Ishikawa (cell line): Measurements from ENCODE around the gene CPT1B.

Experiments used
- CEBPB ChIP-seq: IDR thresholded peaks from 2 replicates; pipeline ENCODE4 v1.6.1; 2012
- CREB1 ChIP-seq: IDR thresholded peaks from 2 replicates; pipeline ENCODE4 v1.6.1; 2012; ENCODE audit warnings: low read depth
- EP300 ChIP-seq: IDR thresholded peaks from 2 replicates; pipeline ENCODE4 v1.6.1; 2012; ENCODE audit warnings: borderline replicate concordance
- FOXM1 ChIP-seq: IDR thresholded peaks from 2 replicates; pipeline ENCODE4 v1.6.1; 2012; ENCODE audit warnings: low read depth, borderline replicate concordance
- MAX ChIP-seq: IDR thresholded peaks from 2 replicates; pipeline ENCODE4 v1.6.1; 2012
- NFIC ChIP-seq: IDR thresholded peaks from 2 replicates; pipeline ENCODE4 v1.6.1; 2012
- RAD21 ChIP-seq: IDR thresholded peaks from 2 replicates; pipeline ENCODE4 v1.6.1; 2012; ENCODE audit warnings: low read depth
- REST ChIP-seq: IDR thresholded peaks from 2 replicates; pipeline ENCODE4 v1.6.1; 2012; ENCODE audit warnings: low read depth, mild to moderate bottlenecking
- TAF1 ChIP-seq: IDR thresholded peaks from 2 replicates; pipeline ENCODE4 v1.6.1; 2012; ENCODE audit warnings: low read depth, mild to moderate bottlenecking
- TCF12 ChIP-seq: IDR thresholded peaks from 2 replicates; pipeline ENCODE4 v1.6.1; 2012; ENCODE audit warnings: low read depth
- TEAD4 ChIP-seq: IDR thresholded peaks from 2 replicates; pipeline ENCODE4 v1.6.1; 2012
- USF1 ChIP-seq: IDR thresholded peaks from 2 replicates; pipeline ENCODE4 v1.6.1; 2012
- YY1 ChIP-seq: IDR thresholded peaks from 2 replicates; pipeline ENCODE4 v1.6.1; 2012; ENCODE audit warnings: low read depth
- ZBTB7A ChIP-seq: IDR thresholded peaks from 2 replicates; pipeline ENCODE4 v1.6.1; 2012; ENCODE audit warnings: low read depth

The CPT1B gene

GRCh38 chr22:50577987-50578775, at the start of gene CPT1B:
Gene CPT1B (minus strand): TSS chr22:50578427. CDS start chr22:50577915, 512 bp downstream.
- TF ChIP-seq YY1 (no peak), FOXM1 (no peak), RAD21 (no peak), ZBTB7A (no peak), REST (no peak), CREB1 (no peak), TAF1 (no peak), USF1 (no peak)

- TF ChIP-seq TCF12 (no peak), ZBTB7A (peak; percentile 20; the same call in 1 of the 2 replicates), RAD21 (no peak)
These were observed 48.8 kb upstream of the CPT1B start for GRCh38 chr22:50626850-50627641.

DNA sequence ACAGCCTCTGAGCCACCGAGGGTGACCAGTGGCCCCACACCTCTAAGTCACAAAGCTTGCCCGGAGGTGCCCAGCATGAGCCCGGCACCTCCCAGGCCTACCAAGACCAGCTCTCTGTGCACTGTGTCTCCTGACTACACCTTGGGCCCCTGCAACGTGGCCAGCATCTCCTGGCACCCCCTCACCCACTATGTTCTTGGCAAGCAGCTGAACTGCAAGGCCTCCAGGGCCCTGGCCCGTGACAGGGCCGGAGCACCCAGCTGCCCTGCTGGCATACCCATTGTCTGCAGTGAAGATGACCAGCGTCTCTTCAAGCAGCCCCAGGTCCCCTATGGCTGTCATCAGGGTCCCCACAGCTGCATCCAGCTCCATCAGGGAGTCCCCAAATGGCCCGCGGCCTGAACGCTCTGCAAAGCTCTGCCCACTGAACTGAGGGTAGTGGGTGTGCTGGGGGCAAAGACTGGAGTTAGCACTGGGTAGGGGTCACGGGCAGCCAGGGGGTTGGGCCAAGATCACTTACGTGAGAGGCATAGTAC, 48.2 kb upstream of the CPT1B start:
- TF ChIP-seq ZBTB7A = no peak
- TF ChIP-seq FOXM1 = no peak
- TF ChIP-seq REST = no peak
- TF ChIP-seq CEBPB = no peak
- TF ChIP-seq MAX = no peak
- TF ChIP-seq YY1 = no peak
- no peak for TF ChIP-seq USF1
- TF ChIP-seq TAF1 = no peak
- no peak for TF ChIP-seq NFIC
- no peak for TF ChIP-seq EP300

DNA sequence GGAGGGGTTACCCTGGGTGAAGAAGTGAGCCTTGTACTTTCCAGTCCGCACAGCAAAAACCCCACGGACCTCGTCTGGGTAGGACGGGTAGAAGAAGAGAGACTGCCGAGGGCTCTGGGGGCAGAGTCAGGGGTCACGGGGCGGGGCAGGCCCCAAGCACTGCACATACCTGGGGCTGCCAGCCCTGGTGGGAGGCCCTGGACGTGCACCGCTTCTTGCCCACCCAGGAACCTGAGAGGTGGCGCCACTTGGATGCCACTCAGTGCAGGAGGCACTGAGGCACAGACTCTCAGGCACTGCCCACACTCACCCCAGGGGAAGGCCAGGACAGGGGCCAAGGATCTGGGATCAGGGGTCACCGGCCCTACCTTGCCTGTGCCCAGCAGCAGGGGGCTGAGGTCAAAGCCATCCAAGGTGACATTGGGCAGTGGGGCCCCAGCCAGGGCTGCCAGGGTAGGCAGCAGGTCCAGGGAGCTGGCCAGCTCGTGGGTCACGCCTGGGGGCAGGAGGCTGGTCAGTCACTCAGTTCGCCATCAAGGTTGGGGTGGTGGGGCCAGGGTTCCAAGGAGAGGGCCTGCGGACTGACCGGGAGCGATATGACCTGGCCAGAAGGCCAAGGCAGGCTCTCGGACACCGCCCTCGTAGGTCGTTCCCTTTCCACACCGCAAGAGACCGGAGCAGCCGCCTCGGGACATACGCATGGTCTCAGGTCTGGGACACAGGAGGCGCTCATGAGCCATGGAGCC, 47.5 kb upstream of the CPT1B start:
- TF ChIP-seq RAD21 (peak; percentile 29), TCF12 (no peak)

DNA sequence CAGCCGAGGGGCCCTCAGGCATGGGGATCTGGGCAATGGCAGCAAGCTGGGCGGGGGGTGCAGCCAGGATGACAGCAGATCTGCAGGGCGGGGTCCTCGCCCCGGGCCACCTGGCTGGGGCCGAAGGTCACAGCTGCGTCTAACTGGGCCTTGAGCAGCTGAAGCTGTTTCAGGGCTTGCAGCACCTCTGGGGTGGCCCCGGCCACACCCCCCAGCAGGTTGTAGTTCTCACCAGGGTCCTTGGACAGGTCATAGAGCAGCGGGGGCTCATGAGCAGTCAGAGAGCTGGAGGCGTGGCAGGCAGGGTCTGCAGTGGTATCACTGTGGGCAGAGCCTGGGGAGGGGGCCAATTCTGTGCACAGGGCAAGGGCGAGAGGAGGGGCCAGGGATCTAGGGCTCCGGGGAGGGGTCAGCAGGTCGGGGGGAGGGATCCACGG, 46.9 kb upstream of the CPT1B start:
- TF ChIP-seq TEAD4 (no peak), RAD21 (no peak), ZBTB7A (no peak), CEBPB (no peak), NFIC (no peak), USF1 (no peak), TAF1 (no peak), EP300 (no peak), FOXM1 (no peak), YY1 (no peak), MAX (no peak)
